ENCODE results near the gene PFN2.
A peak's percentile ranks its signal among the peaks of the same experiment; 100 is the strongest.
"Not testable (repeated sequence)": the region's sequence is repeated elsewhere in the genome, so short reads cannot be mapped to it uniquely, and the experiment has no call there.

Gene PFN2, protein sequence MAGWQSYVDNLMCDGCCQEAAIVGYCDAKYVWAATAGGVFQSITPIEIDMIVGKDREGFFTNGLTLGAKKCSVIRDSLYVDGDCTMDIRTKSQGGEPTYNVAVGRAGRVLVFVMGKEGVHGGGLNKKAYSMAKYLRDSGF

DNA sequence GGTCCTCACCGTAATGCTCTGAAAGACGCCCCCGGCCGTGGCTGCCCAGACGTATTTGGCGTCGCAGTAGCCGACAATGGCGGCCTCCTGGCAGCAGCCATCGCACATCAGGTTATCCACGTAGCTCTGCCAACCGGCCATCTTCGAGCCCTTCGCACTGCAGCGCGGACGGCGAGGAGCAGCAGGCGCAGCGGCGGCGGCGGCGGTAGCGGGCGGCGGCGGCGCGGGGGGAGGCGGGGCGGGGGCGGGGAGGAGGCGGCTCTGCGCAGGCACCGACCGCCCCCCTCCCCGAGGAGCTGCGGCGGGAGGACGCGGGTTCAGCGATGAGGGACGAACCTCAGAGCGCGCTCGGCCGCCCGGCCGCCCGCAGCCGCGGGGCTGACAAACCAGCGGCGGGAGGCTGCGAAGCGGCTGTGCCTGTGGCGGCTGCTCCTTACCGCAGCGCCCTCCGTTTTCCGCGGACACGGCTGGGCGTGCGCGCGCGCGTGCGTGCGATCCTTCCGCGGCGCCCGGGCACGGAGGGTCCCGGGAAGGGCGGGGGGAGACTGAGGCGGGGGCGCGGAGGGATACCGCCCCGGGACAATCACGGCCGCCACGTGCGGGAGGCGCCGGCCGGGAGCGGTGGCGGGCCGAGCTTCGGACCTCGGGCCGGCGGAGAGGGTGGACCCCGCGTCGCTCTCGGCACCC lies at the start of gene PFN2:
TSS of gene PFN2 (minus strand) at position 180 of the 687 bp plus-strand sequence. CDS start at position 141, 39 bp downstream.
- DNase-seq = peak; percentile 70

DNA sequence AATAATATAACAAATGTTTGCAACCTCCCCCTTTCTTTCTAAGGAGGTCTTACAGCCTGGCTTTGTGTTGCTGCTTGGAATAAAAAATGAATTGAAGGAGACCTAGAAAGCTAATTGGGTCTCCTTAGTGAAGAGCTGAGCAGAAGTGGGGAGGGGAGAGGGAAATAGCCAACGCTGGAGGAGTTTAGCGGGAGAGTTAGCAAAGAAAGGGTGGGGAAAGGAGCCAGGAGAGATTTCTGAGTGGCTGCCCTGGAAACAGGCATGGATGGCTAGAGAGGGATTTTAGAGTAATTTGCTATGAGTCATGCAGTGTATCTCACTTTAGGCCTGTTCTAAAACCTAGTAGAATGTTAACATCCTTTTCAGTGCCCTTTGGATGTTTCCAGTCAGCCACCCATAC lies 45.2 kb upstream of the PFN2 start:
- DNase-seq = no peak

DNA sequence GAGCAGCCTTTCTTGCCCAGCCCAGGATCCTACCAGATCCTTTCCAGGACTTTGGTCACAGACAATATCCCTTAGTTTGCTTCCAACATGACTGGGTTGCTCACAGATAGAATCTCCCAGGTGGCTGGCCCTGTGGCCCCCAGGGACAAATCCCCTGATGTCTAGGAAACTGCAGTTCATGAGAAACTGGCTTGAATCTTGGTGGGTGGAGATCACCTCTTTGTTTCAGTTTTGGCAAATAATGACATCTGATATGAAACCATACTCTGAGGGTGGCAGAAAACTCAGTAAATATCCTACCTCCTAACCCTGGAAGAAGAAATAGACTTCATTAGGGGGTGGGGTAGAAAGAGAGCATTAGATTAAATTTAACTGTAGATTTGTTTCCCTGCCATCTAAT lies 44.1 kb upstream of the PFN2 start:
- DNase-seq = no peak

DNA sequence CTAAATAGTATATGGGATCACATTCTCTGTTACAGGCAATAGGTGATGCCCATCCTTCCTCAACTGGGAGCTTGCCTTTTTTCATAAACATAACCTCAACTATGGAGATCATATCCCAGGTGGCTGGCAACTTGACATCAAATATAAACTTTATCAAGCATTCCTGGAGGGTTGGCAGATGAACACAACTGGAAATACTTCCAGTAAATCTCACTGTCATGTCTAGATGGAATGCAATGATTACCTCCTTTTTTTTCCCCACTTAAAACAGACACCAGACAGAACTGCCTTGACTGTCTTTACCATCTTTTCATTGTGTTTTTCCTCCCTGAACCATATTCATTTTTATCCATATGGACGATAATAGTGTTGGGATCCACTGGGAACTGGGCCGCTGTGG lies 43.1 kb upstream of the PFN2 start:
- no peak for DNase-seq

DNA sequence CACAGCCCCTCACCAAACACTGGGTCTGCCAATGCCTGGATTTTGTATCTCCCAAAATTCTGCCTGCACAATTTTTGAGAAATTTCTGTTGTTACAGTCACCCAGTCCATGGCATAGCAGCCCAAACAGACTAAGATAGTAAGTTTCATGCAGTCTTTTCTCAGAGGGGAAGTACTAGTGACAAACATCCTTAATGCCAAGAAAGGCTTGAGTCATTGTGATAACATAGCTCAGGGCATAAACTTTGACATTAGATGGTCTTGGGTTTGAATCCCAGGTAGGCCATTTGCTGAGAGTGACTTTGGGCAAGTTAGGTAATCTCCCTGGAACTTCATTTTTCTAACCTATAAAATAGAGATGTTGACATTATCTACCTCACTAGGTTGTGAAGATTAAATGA lies 36.1 kb upstream of the PFN2 start:
- DNase-seq = no peak

DNA sequence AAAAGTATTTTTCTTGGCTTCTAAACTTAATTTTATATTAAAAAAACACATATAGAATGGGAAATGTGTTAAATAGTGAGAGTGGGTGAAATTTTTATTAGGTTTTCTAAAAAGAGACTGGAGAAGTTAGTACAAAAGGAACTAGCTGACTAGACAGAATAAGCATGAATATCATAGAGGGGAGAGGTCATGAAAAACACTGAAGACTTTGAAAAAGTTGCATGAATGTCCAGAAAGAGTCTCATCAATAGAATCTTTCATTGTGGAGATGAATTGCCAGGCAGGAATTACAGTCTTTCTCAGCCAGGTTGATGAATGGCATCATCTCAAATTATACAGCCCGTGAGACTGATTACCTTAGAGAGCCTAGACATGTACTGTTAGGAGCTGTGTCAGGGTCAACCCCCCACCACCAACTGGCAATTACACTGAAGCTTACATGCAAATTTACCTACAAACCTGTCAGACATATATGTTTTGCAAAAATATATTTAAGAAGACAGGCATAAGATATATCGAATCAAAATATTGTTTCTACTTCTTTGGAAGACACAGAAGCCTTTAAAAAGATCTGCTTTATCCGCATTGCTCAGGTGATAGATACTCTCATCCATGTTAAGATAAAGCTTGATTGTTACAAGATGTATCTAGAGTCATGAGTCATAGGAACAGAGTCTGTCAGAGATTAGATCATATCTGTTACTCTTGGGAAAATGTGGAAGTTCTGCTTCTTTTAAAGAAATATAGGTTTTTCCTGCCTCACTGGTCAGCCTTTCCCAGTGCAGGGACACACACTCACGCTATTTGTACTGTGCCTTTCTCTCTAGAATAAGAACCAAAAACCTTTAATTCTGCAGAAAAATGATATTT lies 34.8 kb upstream of the PFN2 start:
- DNase-seq = no peak

DNA sequence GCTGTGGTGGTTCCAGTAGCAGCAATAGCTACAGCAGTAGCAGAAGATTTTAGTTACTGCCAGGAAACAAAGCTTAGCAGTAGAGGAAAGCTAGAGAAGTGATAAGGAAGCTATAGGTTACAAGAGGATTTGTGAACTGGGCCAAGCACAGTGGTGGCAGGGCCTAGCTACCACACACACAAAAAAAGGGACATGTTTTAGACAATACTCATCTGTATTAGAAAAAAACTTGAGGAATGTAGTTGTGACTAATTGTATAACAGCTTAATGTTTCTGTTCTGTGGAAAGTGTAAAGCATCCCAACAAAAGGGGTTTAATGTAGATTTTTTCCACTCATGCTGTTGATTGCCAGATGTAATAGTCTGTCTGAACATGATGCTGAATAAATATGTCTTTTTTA lies 29.9 kb upstream of the PFN2 start:
- no peak for DNase-seq

DNA sequence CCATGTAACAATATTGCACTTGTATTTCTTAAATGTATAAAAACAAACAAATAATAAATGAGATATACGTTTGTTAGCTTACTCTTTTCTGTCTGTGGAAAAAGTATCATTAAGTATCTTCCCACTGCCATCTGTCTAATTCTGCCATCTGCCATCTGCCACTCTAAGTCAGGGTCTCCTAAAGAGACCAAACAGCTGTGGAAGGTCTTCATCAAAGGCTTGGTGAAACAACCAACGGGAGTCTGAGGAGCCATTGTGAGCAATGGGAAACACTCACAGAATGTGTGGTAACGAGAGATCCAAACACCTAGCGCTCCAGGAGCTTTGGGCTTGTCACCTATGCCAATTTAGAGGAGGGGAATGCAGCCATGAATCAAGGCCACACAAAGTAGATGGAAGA lies 28.7 kb upstream of the PFN2 start:
- no peak for DNase-seq

DNA sequence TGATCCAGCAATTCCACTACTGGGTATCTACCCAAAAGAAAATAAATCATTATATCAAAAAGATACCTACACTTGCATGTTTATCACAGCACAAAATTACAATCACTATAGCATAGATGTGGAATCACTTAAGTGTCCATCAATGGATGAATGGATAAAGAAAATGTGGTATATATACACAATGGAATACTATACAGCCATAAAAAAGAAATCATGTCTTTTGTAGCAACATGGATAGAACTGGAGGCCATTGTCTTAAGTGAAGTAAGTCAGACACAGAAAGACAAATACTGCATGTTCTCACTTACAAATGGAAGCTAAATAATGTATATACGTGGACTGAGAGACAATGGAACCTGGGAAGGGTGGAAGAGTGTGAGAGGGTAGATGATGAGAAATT lies 28.3 kb upstream of the PFN2 start:
- DNase-seq = no peak

DNA sequence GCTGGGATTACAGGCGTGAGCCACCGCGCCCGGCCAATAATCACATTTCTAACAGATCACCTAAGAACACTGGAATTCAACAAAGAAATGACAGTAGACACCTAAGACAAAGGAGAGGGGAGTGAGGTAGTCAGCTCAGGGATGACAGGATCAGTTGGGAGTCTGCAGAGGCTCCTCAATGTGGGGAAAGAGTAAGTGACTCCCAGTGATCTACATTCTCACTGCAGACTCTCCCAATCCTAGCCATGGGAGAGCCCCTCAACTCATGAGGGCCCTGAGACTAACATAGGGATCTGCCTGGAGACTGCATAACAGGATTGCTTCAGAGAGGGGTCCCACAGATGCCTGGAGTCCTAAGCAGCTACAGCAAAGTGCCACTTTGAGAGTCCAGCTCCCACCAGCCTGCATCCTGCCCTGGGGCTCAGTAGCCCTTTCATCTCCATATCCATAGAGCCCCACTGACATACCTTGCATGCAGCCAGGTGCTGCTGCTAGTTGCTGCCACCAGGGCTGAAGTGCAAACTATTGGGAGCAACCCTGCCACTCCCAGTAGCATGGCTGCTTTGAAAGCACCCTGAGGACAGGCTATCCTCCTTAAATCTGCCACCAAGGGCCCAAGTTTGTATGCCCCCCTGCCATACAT lies 21.8 kb upstream of the PFN2 start:
- no peak for DNase-seq

DNA sequence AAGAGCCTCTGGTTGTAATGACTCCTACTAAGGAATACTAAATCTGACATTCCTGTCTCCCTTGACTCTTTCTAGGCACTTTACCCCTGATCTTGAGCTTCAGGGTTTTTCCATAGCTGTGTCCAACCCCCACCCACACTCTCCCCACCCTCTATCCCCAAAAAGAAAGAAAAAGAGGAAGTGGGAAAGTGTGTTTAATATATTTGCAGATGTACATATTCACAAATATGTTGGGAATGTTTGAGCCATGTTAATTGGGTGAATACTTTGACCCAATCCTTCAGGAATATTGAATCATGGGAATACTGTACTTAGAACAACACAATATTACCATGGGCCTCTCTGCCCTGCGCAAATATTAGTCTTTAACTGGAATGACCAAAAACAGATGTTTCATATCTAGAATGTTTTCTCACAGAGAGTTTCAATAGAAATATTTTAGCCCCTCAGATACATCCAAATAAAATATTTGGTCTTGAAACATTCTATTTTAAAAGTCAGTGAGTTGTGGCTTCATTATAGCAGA lies 19.8 kb upstream of the PFN2 start:
- no peak for DNase-seq

DNA sequence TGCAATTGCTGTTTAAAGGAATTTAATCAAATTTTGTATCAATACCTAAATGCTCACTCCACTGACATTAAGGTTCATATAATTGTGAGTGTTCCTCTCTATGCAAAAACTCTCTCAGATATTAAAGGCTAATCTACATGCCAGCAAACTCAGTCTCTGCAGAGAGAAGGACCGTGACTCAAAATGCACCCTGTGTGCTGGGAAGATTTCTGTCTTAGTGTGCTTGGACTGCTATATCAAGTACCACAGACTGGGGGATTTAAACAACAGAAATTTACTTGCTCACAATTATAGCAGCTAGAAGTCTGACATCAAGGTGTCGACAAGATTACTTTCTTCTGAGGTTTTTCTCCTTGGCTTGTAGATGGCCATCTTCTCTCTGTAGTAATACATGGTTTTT lies 18.6 kb upstream of the PFN2 start:
- no peak for DNase-seq

DNA sequence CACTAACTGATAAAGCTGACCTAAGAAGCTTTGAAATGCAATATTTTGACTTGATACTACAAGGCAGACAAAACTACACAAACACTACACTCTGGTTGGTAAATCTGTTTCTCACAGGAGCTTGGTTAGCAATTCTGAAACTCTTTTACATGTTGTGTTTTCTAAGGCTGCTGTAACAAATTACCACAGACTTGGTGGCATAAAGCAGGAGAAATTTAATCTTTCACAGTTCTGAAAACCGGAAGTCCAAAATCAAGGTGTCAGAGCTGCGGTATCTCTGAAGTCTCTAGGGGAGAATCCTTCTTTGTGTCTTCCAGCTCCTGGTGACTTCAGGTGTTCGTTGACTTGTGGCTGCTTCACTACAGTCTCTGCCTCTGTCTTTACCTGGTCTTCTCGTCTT lies 12.9 kb upstream of the PFN2 start:
- no peak for DNase-seq

DNA sequence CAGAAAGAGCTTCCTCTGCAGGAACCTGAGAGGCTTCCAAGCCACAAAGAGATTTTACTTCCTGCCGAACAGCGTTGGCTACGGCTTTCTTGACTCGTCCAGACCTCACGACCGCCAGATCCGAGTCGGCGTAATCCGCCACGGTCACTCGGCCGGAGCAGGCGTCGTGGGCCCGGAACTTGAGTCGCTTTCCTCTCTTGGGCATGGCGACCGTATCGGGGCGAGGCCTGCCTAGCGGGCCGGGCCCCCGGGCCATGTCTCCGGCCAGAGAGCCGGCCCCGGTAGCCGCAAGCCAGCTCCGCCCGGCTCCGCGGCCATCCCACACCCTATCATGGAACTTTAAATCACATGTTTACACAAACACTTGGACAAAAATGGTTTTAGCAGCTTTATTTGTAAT lies 12.4 kb upstream of the PFN2 start:
- DNase-seq = not testable (repeated sequence)

DNA sequence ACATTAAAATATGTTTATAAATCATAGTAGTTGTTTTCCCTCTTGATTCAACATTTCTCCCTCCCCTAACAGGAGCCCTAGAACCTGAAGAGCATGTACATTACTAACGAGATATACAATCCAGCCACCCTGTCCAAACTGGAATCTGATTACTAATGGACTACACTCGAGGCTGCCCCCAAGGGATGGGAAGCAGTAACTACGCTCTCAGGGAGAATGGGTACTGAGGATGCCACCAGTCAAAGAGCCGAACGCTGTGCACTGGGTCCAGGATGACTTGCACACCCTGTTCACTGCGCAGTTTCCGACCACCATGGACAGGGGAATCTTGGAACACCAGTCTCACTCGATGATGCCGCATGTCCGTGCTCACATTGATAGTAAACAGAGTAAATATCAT lies 11.3 kb upstream of the PFN2 start:
- DNase-seq = not testable (repeated sequence)

DNA sequence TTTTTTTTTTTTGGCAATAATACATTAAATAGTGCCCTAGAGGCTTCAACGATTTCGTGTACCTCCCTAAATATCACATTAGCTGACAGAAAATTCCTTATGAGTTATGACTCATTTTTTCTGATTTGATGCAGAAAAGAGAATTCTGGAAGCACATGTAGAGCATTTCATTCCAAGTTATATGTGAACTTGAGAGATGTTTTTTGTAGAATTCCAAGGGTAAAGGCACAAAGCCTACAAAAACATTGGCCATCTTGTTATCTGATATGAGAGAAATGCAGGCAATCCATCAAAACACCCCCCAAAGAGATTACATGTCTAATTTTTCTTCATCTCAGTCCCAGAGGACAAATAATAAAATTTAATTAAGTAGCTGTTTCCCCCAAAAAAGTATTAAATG lies 6.7 kb upstream of the PFN2 start:
- DNase-seq = no peak

DNA sequence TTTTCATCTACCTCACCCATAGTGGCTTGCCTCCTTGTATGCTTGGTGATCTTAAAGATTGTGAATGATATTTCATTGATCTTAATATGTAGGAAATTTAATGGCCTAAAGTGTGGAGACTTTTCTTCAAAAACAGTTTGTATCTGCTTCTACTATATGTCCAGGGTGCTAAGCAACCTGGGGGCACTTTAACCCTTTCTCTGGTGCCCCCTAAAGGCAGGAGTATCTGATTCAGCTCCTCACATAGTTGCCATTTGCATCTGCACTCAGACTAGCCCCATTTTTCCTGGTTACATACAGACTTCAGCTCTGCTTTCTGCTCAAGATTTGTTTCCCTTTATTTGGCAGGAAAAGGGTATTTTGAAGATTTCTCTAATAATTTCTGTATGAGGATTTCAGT lies 5.2 kb upstream of the PFN2 start:
- no peak for DNase-seq

DNA sequence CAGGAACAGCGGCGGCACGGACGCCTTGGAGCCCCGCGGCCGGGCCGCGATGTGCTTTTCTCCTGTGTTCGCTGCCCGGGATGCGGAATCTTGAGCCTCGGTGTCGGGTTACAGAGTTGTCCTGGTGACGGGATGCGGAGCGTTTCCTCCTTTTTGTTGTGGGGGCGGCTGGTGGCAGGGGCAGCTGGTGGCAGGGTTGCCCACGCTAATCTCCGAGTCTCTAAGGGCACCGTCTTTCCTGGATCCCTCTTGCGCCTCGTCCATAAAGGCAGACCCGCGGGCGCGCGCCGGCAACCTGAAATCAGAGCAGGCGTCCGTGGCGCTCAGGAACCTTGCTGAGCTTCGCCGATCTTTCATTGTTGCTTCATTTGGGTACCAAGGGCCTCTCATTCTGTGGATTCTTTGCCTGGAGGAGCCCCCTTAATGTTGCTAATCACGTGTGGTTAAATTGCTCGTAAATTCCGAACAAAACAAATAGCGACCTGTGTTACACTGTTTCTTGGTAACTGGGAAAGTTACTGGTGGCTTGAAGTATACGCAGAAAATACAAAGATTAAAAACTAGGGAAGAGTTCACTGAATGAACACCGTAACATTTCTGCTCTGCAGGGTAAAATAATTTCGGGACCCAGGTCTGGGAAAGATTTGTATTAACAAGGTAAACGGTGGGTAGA lies 844 bp upstream of the PFN2 start:
- peak; percentile 33 for DNase-seq

DNA sequence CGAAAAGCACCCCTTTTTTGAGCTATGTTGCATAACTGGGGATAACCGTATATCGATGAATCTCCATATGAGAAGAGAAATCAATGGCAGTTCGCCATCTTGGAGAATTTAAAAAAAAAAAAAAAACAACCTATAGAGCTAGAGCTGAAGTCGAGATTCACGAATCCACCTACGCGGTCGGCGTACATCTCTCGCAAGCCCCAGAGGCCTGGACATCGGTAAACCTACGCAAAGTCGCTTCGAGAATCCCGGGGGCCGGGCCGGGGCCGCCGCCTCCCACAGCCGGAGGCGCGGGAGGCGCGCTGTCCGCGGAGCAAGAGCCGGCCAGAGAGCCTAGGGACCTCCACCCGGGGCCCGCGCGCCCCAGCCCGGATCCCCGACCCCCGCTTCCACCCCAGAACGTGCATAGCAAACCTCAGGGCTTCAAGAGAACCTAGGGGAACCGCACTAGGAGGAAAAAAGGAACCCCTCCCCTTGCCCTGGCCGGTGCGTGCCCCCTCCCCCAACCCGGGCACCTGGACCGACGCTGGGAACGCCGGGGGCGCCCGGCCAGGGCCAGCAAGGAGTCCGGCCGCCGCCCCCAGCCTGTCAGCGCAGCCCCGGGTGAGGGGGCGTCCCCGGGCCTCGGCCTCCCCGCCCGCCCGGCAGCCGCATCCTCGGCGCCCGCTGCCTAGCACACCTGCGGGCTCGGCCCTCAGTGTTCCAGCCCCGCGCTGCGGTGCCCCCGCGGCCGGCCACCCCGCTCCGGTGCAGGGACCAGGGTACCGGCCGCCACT lies 567 bp downstream of the PFN2 start:
- peak; percentile 81 for DNase-seq

DNA sequence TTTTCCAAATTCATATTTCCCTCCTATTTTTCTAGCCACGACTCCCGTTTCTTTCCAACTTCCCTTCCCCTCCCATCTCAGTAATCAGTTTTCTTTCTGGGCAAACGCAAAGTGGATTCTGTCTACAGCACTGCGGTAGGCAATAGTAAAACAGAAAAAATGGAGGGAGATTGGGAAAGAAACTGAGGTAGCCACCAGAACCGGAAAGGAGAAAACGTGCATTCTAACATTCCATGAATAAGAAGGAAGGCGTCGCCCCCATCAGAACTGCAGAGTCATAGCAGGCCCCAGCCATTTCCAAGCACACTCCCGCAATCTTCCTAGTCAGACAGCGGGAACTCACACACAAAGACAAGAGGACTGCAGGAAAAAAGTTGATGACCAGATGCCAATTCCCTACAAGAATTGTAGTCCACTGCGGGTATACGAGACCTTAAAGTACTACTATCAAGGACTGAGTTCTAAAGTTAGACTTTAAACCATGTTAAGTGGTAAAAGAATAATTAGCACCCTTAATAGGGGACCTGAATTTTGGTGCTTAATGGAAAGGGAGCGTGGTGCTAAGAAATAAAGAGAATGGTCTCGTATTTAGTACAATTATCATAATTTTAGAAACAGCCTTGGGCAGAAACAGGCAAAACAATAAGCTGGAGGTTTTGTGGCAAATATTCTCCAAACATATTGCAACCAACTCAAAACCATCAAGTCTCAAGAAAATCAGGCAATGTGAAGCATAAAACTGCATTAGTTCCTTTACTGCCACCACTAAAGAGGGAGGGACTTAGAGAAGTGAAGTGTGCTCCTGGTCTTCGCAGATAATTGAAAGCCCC lies 1.4 kb downstream of the PFN2 start:
- DNase-seq = no peak

DNA sequence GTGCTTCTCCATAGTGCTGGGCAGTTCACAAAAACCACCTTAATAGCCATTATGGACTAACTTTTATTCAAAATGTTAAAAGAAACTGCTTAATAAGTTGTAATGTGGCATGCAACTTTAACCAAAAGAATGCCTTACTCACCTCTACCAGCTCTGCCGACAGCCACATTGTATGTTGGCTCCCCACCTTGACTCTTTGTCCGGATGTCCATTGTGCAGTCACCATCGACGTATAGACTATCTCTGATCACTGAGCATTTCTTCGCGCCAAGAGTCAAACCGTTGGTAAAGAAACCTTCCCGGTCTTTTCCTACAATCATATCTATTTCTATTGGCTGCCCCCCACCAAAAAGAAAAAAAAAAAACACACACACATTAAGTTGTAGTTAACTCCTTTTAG lies 2.5 kb downstream of the PFN2 start:
- no peak for DNase-seq
